PC-9 (cell line): Measurements from ENCODE around the gene SUV39H1. TPM values are rescaled to one million over a fixed set of nuclear protein-coding genes. Genes with fewer than 3 reads are reported as not detected.

ENCODE experiments used
- BruUV-seq: library from RNA; stranded (reverse); fragments of 400-500 nt; replicated peaks from 2 replicates; lab custom pipeline; 2021; lab: Mats Ljungman, UMichigan
- CTCF ChIA-PET: fragments of 300-600 bp; sonication (Branson Sonifier 250); formaldehyde crosslinking; loops from one replicate; lab custom pipeline; 2022; ENCODE audit warnings: antibody characterized with exemption; lab: Charles Lee
- POLR2A ChIA-PET: fragments of 300-600 bp; sonication (Branson Sonifier 250); formaldehyde crosslinking; loops from one replicate; lab custom pipeline; 2022; ENCODE audit warnings: antibody characterized with exemption; ENCODE audit not compliant: unreplicated experiment; lab: Charles Lee
- DNase-seq, 2 experiments: peaks; one replicate each; pipeline versions ENCODE4 v3.0.0 to v3.0.0-alpha.2; 2015 to 2022; ENCODE audit warnings: mixed read lengths in 1 of 2
- H2AFZ ChIP-seq: fragments of 200-600 bp; sonication (generic); 2 replicates; pipeline ENCODE4 v1.8.1; 2017; ENCODE audit warnings: antibody characterized with exemption
- H3F3A ChIP-seq: fragments of 200-600 bp; sonication (generic); 2 replicates; pipeline ENCODE4 v1.8.1; 2017; ENCODE audit warnings: antibody characterized with exemption, mild to moderate bottlenecking, low read depth; ENCODE audit not compliant: insufficient read depth
- H3K27ac ChIP-seq: fragments of 200-600 bp; sonication (generic); 2 replicates; pipeline ENCODE4 v1.6.1; 2016; ENCODE audit warnings: mixed run types
- H3K27me3 ChIP-seq: fragments of 200-600 bp; sonication (generic); 2 replicates; pipeline ENCODE4 v1.6.1; 2016; ENCODE audit warnings: low read depth, mixed run types; ENCODE audit not compliant: insufficient read depth
- H3K36me3 ChIP-seq: fragments of 200-600 bp; sonication (generic); 2 replicates; pipeline ENCODE4 v1.6.1; 2016; ENCODE audit warnings: low read depth, mixed run types
- H3K4me1 ChIP-seq: fragments of 200-600 bp; sonication (generic); replicated peaks from 2 replicates; pipeline ENCODE4 v1.6.1; 2016; ENCODE audit warnings: mixed run types; ENCODE audit not compliant: insufficient read depth
- H3K4me2 ChIP-seq: fragments of 200-600 bp; sonication (generic); 2 replicates; pipeline ENCODE4 v1.6.1; 2017; ENCODE audit warnings: mixed run types
- H3K4me3 ChIP-seq: fragments of 200-600 bp; sonication (generic); 2 replicates; pipeline ENCODE4 v1.6.1; 2016; ENCODE audit warnings: mixed run types
- H3K79me2 ChIP-seq: fragments of 200-600 bp; sonication (generic); 2 replicates; pipeline ENCODE4 v1.6.1; 2017; ENCODE audit warnings: low read depth, mixed run types
- H3K9me2 ChIP-seq: fragments of 200-600 bp; sonication (generic); 2 replicates; pipeline ENCODE4 v1.8.1; 2017; ENCODE audit warnings: mild to moderate bottlenecking; ENCODE audit not compliant: insufficient read depth
- H3K9me3 ChIP-seq: fragments of 200-600 bp; sonication (generic); 2 replicates; pipeline ENCODE4 v1.8.1; 2016; ENCODE audit warnings: low read depth; ENCODE audit not compliant: insufficient read depth
- H4K20me1 ChIP-seq: fragments of 200-600 bp; sonication (generic); 2 replicates; pipeline ENCODE4 v1.8.1; 2017; ENCODE audit not compliant: insufficient read depth
- CTCF ChIP-seq: fragments of 200-600 bp; sonication (generic); conservative IDR thresholded peaks from 2 replicates; pipeline ENCODE4 v1.6.1; 2017; ENCODE audit warnings: mixed run types, antibody characterized with exemption, mild to moderate bottlenecking, moderate library complexity
- EZH2 ChIP-seq: fragments of 200-600 bp; sonication (generic); IDR thresholded peaks from 2 replicates; pipeline ENCODE4 v1.8.0; 2017; ENCODE audit warnings: antibody characterized with exemption, low read depth
- intact Hi-C: fragments of 100-400 bp; cut with micrococcal nuclease; formaldehyde crosslinking; loops from one replicate; pipeline ENCODE4 v1.10.0; 2022; ENCODE audit not compliant: unreplicated experiment
- total RNA-seq: library from RNA; stranded (reverse); gene quantifications from 2 replicates; pipeline ENCODE4 v1.2.3, GENCODE V29; 2021

The SUV39H1 gene
- total RNA-seq, 1 experiment from 2014 or later = 11.7 TPM

- no peak for DNase-seq
- H4K20me1 ChIP-seq = no peaks in the 10 kb centered on the region
- no peaks in the 10 kb centered on the region for H3K4me1 ChIP-seq
- no peaks in the 10 kb centered on the region for H3K9me3 ChIP-seq
- H3K36me3 ChIP-seq = no peaks in the 10 kb centered on the region
- no TSS peak for BruUV-seq
- peak overlapping the region; percentile 69 for H3K4me2 ChIP-seq
- H2AFZ ChIP-seq = no peak overlapping the region
- intact Hi-C loops = no loop called here
- peak overlapping the region; percentile 47; the same call in 1 of the 2 replicates for H3K4me3 ChIP-seq
- ChIA-PET POLR2A (no interaction called here), CTCF (no interaction called here)
- H3K79me2 ChIP-seq = peaks cover 7% of the 10 kb centered on the region; the same call in 1 of the 2 replicates
- no peak overlapping the region for H3K27ac ChIP-seq
- H3K9me2 ChIP-seq = no peaks in the 10 kb centered on the region
- H3F3A ChIP-seq = no peaks in the 10 kb centered on the region
- no peaks in the 10 kb centered on the region for H3K27me3 ChIP-seq
- TF ChIP-seq CTCF (no peak), EZH2 (no peak)
These were observed 1.0 kb upstream of the SUV39H1 start for GRCh38 chrX:48695534-48695896.

GRCh38 chrX:48695925-48696300 lies 621 bp upstream of the SUV39H1 start:
- TF ChIP-seq EZH2 (no peak), CTCF (no peak)
- CTCF ChIA-PET = no interaction called here
- BruUV-seq = TSS peak; percentile 57

GRCh38 chrX:48696909-48697727 lies 584 bp downstream of the SUV39H1 start:
- H3K27ac ChIP-seq = no peak overlapping the region
- H3K27me3 ChIP-seq = no peaks in the 10 kb centered on the region
- no peaks in the 10 kb centered on the region for H3K36me3 ChIP-seq
- H2AFZ ChIP-seq = no peak overlapping the region
- no peaks in the 10 kb centered on the region for H3F3A ChIP-seq
- no TSS peak for BruUV-seq
- peak in 1 of 2 experiments; percentile 16 for DNase-seq
- peak overlapping the region; percentile 52; the same call in 1 of the 2 replicates for H3K4me3 ChIP-seq
- peak overlapping the region; percentile 61 for H3K4me2 ChIP-seq
- no peaks in the 10 kb centered on the region for H3K9me2 ChIP-seq
- no peaks in the 10 kb centered on the region for H3K9me3 ChIP-seq
- ChIA-PET POLR2A (no interaction called here), CTCF (no interaction called here)
- TF ChIP-seq EZH2 (no peak), CTCF (no peak)
- intact Hi-C loops = loop anchor here (2.0 kb wide), 1 partner anchor 58 kb away; no protein-coding TSS in a partner anchor
- no peaks in the 10 kb centered on the region for H4K20me1 ChIP-seq
- peaks cover 7% of the 10 kb centered on the region; the same call in 1 of the 2 replicates for H3K79me2 ChIP-seq
- no peaks in the 10 kb centered on the region for H3K4me1 ChIP-seq

More at GRCh38 chrX:48695925-48696300, 621 bp upstream of the SUV39H1 start:
- H3K4me2 ChIP-seq = peak overlapping the region; percentile 69
- no peaks in the 10 kb centered on the region for H4K20me1 ChIP-seq
- intact Hi-C loops = loop anchor here (2.0 kb wide), 1 partner anchor 59 kb away; no protein-coding TSS in a partner anchor
- no peaks in the 10 kb centered on the region for H3K9me3 ChIP-seq
- H2AFZ ChIP-seq = peak overlapping the region; percentile 69; the same call in 1 of the 2 replicates
- POLR2A ChIA-PET = interaction anchor here (0.5 kb wide), 1 partner anchor 211 kb away, joined by 3 read pairs; no protein-coding TSS in a partner anchor
- no peak for DNase-seq
- H3K79me2 ChIP-seq = peaks cover 7% of the 10 kb centered on the region; the same call in 1 of the 2 replicates
- no peaks in the 10 kb centered on the region for H3K9me2 ChIP-seq
- H3K4me1 ChIP-seq = no peaks in the 10 kb centered on the region
- no peak overlapping the region for H3K27ac ChIP-seq
- no peaks in the 10 kb centered on the region for H3K36me3 ChIP-seq
- no peaks in the 10 kb centered on the region for H3K27me3 ChIP-seq
- no peaks in the 10 kb centered on the region for H3F3A ChIP-seq
- peak overlapping the region; percentile 47; the same call in 1 of the 2 replicates for H3K4me3 ChIP-seq
